ENCODE results near the gene TATDN3. TPM values are rescaled to one million over a fixed set of nuclear protein-coding genes. Genes with fewer than 3 reads are reported as not detected.

Gene TATDN3
- total and polyA plus RNA-seq, 9 of the 15 experiments (the other 6 are each of a cell fraction or from before 2014, with no cell fraction given), result 18.3 to 79.9 (median 28.2) TPM

- TF ChIP-seq ZNF655 (CRISPR knock-in tag; IDR thresholded peaks at IDR 0.05) (no peak), MLX (CRISPR knock-in tag; conservative IDR thresholded peaks at IDR 0.05) (no peak; a peak in 1 of 4 replicates), YY1 (IDR thresholded peaks at IDR 0.05; ENCODE audit: borderline replicate concordance in 1 of 3, control insufficient read depth in 1 of 3, extremely low read depth in 1 of 3, insufficient read depth in 3 of 3, insufficient read length in 1 of 3, insufficient replicate concordance in 2 of 3, low read depth in 1 of 3, low read length in 2 of 3) (peak in 2 of 3 experiments; percentile 78 to 83), SRSF3 (IDR thresholded peaks at IDR 0.05; ENCODE audit: insufficient read depth, low read length) (no peak), SMARCE1 (IDR thresholded peaks at IDR 0.05) (no peak; the same call in 1 of the 2 replicates), BRD9 (IDR thresholded peaks at IDR 0.05; ENCODE audit: low read depth, partially characterized antibody) (no peak), NR3C1 (CRISPR knock-in tag; IDR thresholded peaks at IDR 0.05) (peak; percentile 70; the same call in 1 of the 2 replicates), ZNF143 (CRISPR knock-in tag; IDR thresholded peaks at IDR 0.05) (no peak), CHAMP1 (IDR thresholded peaks at IDR 0.05) (no peak), GABPB1 (CRISPR knock-in tag; IDR thresholded peaks at IDR 0.05) (peak; percentile 73; the same call in 1 of the 2 replicates), TBP (optimal IDR thresholded peaks at IDR 0.05; ENCODE audit: low read depth, low read length) (peak; percentile 90), U2AF2 (optimal IDR thresholded peaks at IDR 0.05; ENCODE audit: low read depth, low read length) (no peak), PKNOX1 (IDR thresholded peaks at IDR 0.05) (no peak), MXI1 (IDR thresholded peaks at IDR 0.05; ENCODE audit: low read depth, low read length) (no peak), CBX3 (IDR thresholded peaks at IDR 0.05; ENCODE audit: borderline replicate concordance in 1 of 2, low read length in 2 of 2) (0 out of 3 replicates have a peak, but pooled peaks of 1 of the 2 experiments have one; percentile 41), ZNF77 (CRISPR knock-in tag; IDR thresholded peaks at IDR 0.05) (no peak), NELFE (IDR thresholded peaks at IDR 0.05; ENCODE audit: insufficient read depth, insufficient read length) (no peak), POLR2AphosphoS2 (IDR thresholded peaks at IDR 0.05; ENCODE audit: low read length) (0 out of 2 replicates have a peak, but pooled peaks have one; percentile 46), TCF3 (CRISPR knock-in tag; IDR thresholded peaks at IDR 0.05) (peak; percentile 37; the same call in 1 of the 2 replicates), ZNF146 (CRISPR knock-in tag; IDR thresholded peaks at IDR 0.05; ENCODE audit: unreplicated experiment) (no peak), RFX1 (IDR thresholded peaks at IDR 0.05) (no peak), GATAD2A (IDR thresholded peaks at IDR 0.05) (no peak), HOXB6 (CRISPR knock-in tag; IDR thresholded peaks at IDR 0.05; ENCODE audit: borderline replicate concordance) (no peak), JUND (IDR thresholded peaks at IDR 0.05; ENCODE audit: borderline replicate concordance, low read depth, low read length) (peak; percentile 70; the same call in 1 of the 2 replicates), JUND (tag; IDR thresholded peaks at IDR 0.05; ENCODE audit: borderline replicate concordance, low read depth, low read length) (no peak; the same call in 2 of the 3 replicates)
Observed at GRCh38 chr1:212857992-212858460, 66.3 kb downstream of the TATDN3 start, which contains the start of gene FLVCR1 (continued).
